GM21390 (cell line): ENCODE results near the gene FBXO24.

Experiments used
- ATAC-seq: cut with Tn5 transposase; IDR thresholded peaks from one replicate; pipeline ENCODE4 v1.9.1; 2021; ENCODE audit not compliant: unreplicated experiment

Gene FBXO24

GRCh38 chr7:100589341-100589947 lies 3.3 kb downstream of the FBXO24 start:
- no peak for ATAC-seq

GRCh38 chr7:100590077-100590737 lies 4.1 kb downstream of the FBXO24 start:
- no peak for ATAC-seq

GRCh38 chr7:100591596-100591995 lies 5.5 kb downstream of the FBXO24 start:
- no peak for ATAC-seq

- no peak for ATAC-seq
Observed at GRCh38 chr7:100595188-100595587, 9.1 kb downstream of the FBXO24 start.

- ATAC-seq = no peak
Observed at GRCh38 chr7:100598425-100598824, 12.3 kb downstream of the FBXO24 start.

- no peak for ATAC-seq
Observed at GRCh38 chr7:100599911-100600729, 14.0 kb downstream of the FBXO24 start.

GRCh38 chr7:100600730-100601038 lies 14.6 kb downstream of the FBXO24 start:
- no peak for ATAC-seq

GRCh38 chr7:100602889-100603725 lies 17.0 kb downstream of the FBXO24 start:
- no peak for ATAC-seq

- ATAC-seq = no peak
Observed at GRCh38 chr7:100603726-100604027, 17.5 kb downstream of the FBXO24 start.

GRCh38 chr7:100604028-100604975 lies 18.2 kb downstream of the FBXO24 start:
- ATAC-seq = peak; percentile 59

GRCh38 chr7:100604976-100605911 lies 19.1 kb downstream of the FBXO24 start:
- ATAC-seq = no peak

GRCh38 chr7:100606313-100606712 lies 20.2 kb downstream of the FBXO24 start:
- no peak for ATAC-seq

- ATAC-seq = no peak
Observed at GRCh38 chr7:100607111-100607510, 21.0 kb downstream of the FBXO24 start.

- ATAC-seq = no peak
Observed at GRCh38 chr7:100609958-100610357, 23.8 kb downstream of the FBXO24 start.

- ATAC-seq = peak; percentile 89
Observed at GRCh38 chr7:100611983-100612729, 26.0 kb downstream of the FBXO24 start, which contains the start of gene MOSPD3. Gene MOSPD3, plus strand, starts transcription at chr7:100612540. Its CDS starts 252 bp downstream, at chr7:100612792.

- ATAC-seq = peak; percentile 3
Observed at GRCh38 chr7:100612730-100613390, 26.7 kb downstream of the FBXO24 start.

- ATAC-seq = no peak
Observed at GRCh38 chr7:100613412-100614175, 27.5 kb downstream of the FBXO24 start.
